Mesenchymal stem cell (in vitro differentiated cells and primary cell): ENCODE results near the gene MTPN.

Experiments used
- DNase-seq: peaks from one replicate; pipeline ENCODE4 v3.0.0-alpha.2; 2013
- H2AFZ ChIP-seq: one replicate; pipeline ENCODE4 v1.6.1; 2013; ENCODE audit warnings: low read depth, mild to moderate bottlenecking, control low read depth, inconsistent platforms, low read length, moderate library complexity
- H2AK5ac ChIP-seq: 2 replicates; pipeline ENCODE4 v1.6.1; 2013; ENCODE audit warnings: low read length, moderate library complexity, mild to moderate bottlenecking, inconsistent platforms; ENCODE audit not compliant: severe bottlenecking
- H2BK120ac ChIP-seq: one replicate; pipeline ENCODE4 v1.6.1; 2013; ENCODE audit warnings: low read depth, mild to moderate bottlenecking, inconsistent platforms, low read length, moderate library complexity
- H2BK12ac ChIP-seq, 2 experiments: one replicate each; pipeline ENCODE4 v1.6.1; 2013; ENCODE audit warnings: inconsistent platforms in 2 of 2, low read length in 2 of 2, mild to moderate bottlenecking in 2 of 2, moderate library complexity in 2 of 2, control low read depth in 1 of 2
- H2BK15ac ChIP-seq: one replicate; pipeline ENCODE4 v1.6.1; 2013; ENCODE audit warnings: mild to moderate bottlenecking, low read depth, inconsistent platforms; ENCODE audit not compliant: poor library complexity, severe bottlenecking
- H2BK5ac ChIP-seq: 2 replicates; pipeline ENCODE4 v1.6.1; 2013; ENCODE audit warnings: low read depth, mild to moderate bottlenecking, low read length, control low read depth, inconsistent platforms; ENCODE audit not compliant: poor library complexity, severe bottlenecking
- H3K14ac ChIP-seq, 2 experiments: one replicate each; pipeline ENCODE4 v1.6.1; 2013; ENCODE audit warnings: inconsistent platforms in 2 of 2, low read length in 2 of 2, control low read depth in 1 of 2, mild to moderate bottlenecking in 1 of 2, moderate library complexity in 1 of 2
- H3K18ac ChIP-seq, 2 experiments: one replicate each; pipeline ENCODE4 v1.6.1; 2013; ENCODE audit warnings: inconsistent platforms in 2 of 2, low read length in 2 of 2, control low read depth in 1 of 2, low read depth in 1 of 2, mild to moderate bottlenecking in 1 of 2
- H3K23ac ChIP-seq, 2 experiments: one replicate each; pipeline ENCODE4 v1.6.1; 2013; ENCODE audit warnings: inconsistent platforms in 2 of 2, low read length in 2 of 2, mild to moderate bottlenecking in 2 of 2, moderate library complexity in 2 of 2, control low read depth in 1 of 2
- H3K27ac ChIP-seq: 2 replicates; pipeline ENCODE4 v1.5.1; 2013; ENCODE audit warnings: mild to moderate bottlenecking, moderate library complexity, low read length, control low read depth, inconsistent platforms; ENCODE audit not compliant: poor library complexity, severe bottlenecking
- H3K27me3 ChIP-seq, 2 experiments: 2 replicates each; pipeline versions ENCODE4 v1.6.1 to v1.7.0; 2013; ENCODE audit warnings: low read length in 2 of 2, mild to moderate bottlenecking in 2 of 2, moderate library complexity in 2 of 2, control low read depth in 1 of 2, inconsistent platforms in 1 of 2; ENCODE audit not compliant: control insufficient read depth in 1 of 2, insufficient read depth in 1 of 2
- H3K36me3 ChIP-seq, 2 experiments: 2 replicates each; pipeline versions ENCODE4 v1.6.1 to v1.7.0; 2013; ENCODE audit warnings: low read length in 2 of 2, control low read depth in 1 of 2, inconsistent platforms in 1 of 2, low read depth in 1 of 2, mild to moderate bottlenecking in 1 of 2; ENCODE audit not compliant: insufficient read depth in 2 of 2, control insufficient read depth in 1 of 2
- H3K4ac ChIP-seq, 2 experiments: one replicate each; pipeline ENCODE4 v1.6.1; 2013; ENCODE audit warnings: inconsistent platforms in 2 of 2, low read length in 2 of 2, mild to moderate bottlenecking in 2 of 2, moderate library complexity in 2 of 2, control low read depth in 1 of 2, low read depth in 1 of 2
- H3K4me1 ChIP-seq: 2 replicates; pipeline ENCODE4 v1.6.1; 2013; ENCODE audit warnings: low read depth, low read length, control low read depth; ENCODE audit not compliant: control insufficient read depth, insufficient read depth
- H3K4me2 ChIP-seq: 2 replicates; pipeline ENCODE4 v1.6.1; 2013; ENCODE audit warnings: low read length, mild to moderate bottlenecking, inconsistent platforms; ENCODE audit not compliant: poor library complexity, severe bottlenecking
- H3K4me3 ChIP-seq, 2 experiments: 2 replicates each; pipeline versions ENCODE4 v1.5.1 to v1.7.0; 2013; ENCODE audit warnings: low read length in 2 of 2, mild to moderate bottlenecking in 2 of 2, control low read depth in 1 of 2, low read depth in 1 of 2; ENCODE audit not compliant: insufficient read depth in 1 of 2
- H3K79me1 ChIP-seq: replicated peaks from 2 replicates; pipeline ENCODE4 v1.6.1; 2013; ENCODE audit warnings: mild to moderate bottlenecking, control low read depth, low read length, inconsistent platforms; ENCODE audit not compliant: poor library complexity, severe bottlenecking
- H3K9ac ChIP-seq: 2 replicates; pipeline ENCODE4 v1.7.0; 2013; ENCODE audit warnings: mild to moderate bottlenecking, low read length, moderate library complexity
- H3K9me3 ChIP-seq: 2 replicates; pipeline ENCODE4 v1.7.0; 2013; ENCODE audit warnings: mild to moderate bottlenecking, low read length; ENCODE audit not compliant: control insufficient read depth
- H4K8ac ChIP-seq: one replicate; pipeline ENCODE4 v1.6.1; 2013; ENCODE audit warnings: inconsistent platforms, mild to moderate bottlenecking, low read length, moderate library complexity
- H4K91ac ChIP-seq: one replicate; pipeline ENCODE4 v1.6.1; 2013; ENCODE audit warnings: mild to moderate bottlenecking, low read length, inconsistent platforms
- WGBS: methylation state at CpG from one replicate; pipeline ENCODE4 v1.1.7; 2013; ENCODE audit warnings: mixed read lengths; 5-methylcytosine and 5-hydroxymethylcytosine counted together

MTPN gene

GRCh38 chr7:135938086-135938485 lies 39.1 kb downstream of the MTPN start:
- H3K4ac ChIP-seq: no peak overlapping the region
- H2BK120ac ChIP-seq: no peak overlapping the region
- no peak overlapping the region for H3K23ac ChIP-seq
- no peak overlapping the region for H2BK5ac ChIP-seq
- no peak overlapping the region for H3K4me2 ChIP-seq
- no peak overlapping the region for H2AFZ ChIP-seq
- no peaks in the 10 kb centered on the region for H3K9me3 ChIP-seq
- no peaks in the 10 kb centered on the region for H3K27me3 ChIP-seq
- H3K36me3 ChIP-seq: peaks cover 0 to 20% of the 10 kb centered on the region in 2 experiments
- no peak overlapping the region for H2BK12ac ChIP-seq
- no peak overlapping the region for H3K18ac ChIP-seq
- no peak overlapping the region for H2BK15ac ChIP-seq
- H2AK5ac ChIP-seq: no peak overlapping the region
- H3K14ac ChIP-seq: no peak overlapping the region
- H3K4me3 ChIP-seq: no peak overlapping the region
- no peak overlapping the region for H3K9ac ChIP-seq
- peaks cover 17% of the 10 kb centered on the region for H3K79me1 ChIP-seq
- H3K27ac ChIP-seq: no peak overlapping the region
- H3K4me1 ChIP-seq: no peaks in the 10 kb centered on the region
- no peak for DNase-seq
- no peak overlapping the region for H4K8ac ChIP-seq
- H4K91ac ChIP-seq: no peak overlapping the region

GRCh38 chr7:135936497-135937217 lies 40.5 kb downstream of the MTPN start:
- WGBS: no CpG with 5 or more reads among the region's 2 CpGs
- no peak overlapping the region for H3K27ac ChIP-seq
- no peak for DNase-seq
- H3K14ac ChIP-seq: no peak overlapping the region
- H4K91ac ChIP-seq: no peak overlapping the region
- H3K27me3 ChIP-seq: no peaks in the 10 kb centered on the region
- no peaks in the 10 kb centered on the region for H3K4me1 ChIP-seq
- H2BK120ac ChIP-seq: no peak overlapping the region
- H2BK5ac ChIP-seq: no peak overlapping the region
- no peak overlapping the region for H4K8ac ChIP-seq
- no peak overlapping the region for H3K4ac ChIP-seq
- no peak overlapping the region for H3K9ac ChIP-seq
- H3K18ac ChIP-seq: no peak overlapping the region
- H2BK12ac ChIP-seq: no peak overlapping the region
- peaks cover 12% of the 10 kb centered on the region for H3K79me1 ChIP-seq
- no peak overlapping the region for H2BK15ac ChIP-seq
- H2AFZ ChIP-seq: no peak overlapping the region
- H3K36me3 ChIP-seq: peaks cover 0 to 10% of the 10 kb centered on the region in 2 experiments
- no peaks in the 10 kb centered on the region for H3K9me3 ChIP-seq
- H3K4me3 ChIP-seq: no peak overlapping the region
- H2AK5ac ChIP-seq: no peak overlapping the region
- no peak overlapping the region for H3K4me2 ChIP-seq
- H3K23ac ChIP-seq: no peak overlapping the region

GRCh38 chr7:135934651-135935050 lies 42.5 kb downstream of the MTPN start:
- no peak overlapping the region for H3K18ac ChIP-seq
- H2AK5ac ChIP-seq: no peak overlapping the region
- H3K4ac ChIP-seq: no peak overlapping the region
- no peak overlapping the region for H3K27ac ChIP-seq
- peaks cover 4% of the 10 kb centered on the region for H3K4me1 ChIP-seq
- DNase-seq: no peak
- no peak overlapping the region for H4K91ac ChIP-seq
- H3K36me3 ChIP-seq: peaks cover 0 to 9% of the 10 kb centered on the region in 2 experiments
- no peak overlapping the region for H4K8ac ChIP-seq
- no peaks in the 10 kb centered on the region for H3K9me3 ChIP-seq
- no peak overlapping the region for H3K14ac ChIP-seq
- H3K79me1 ChIP-seq: peaks cover 16% of the 10 kb centered on the region
- H3K4me3 ChIP-seq: no peak overlapping the region
- H3K27me3 ChIP-seq: no peaks in the 10 kb centered on the region
- no peak overlapping the region for H2AFZ ChIP-seq
- no peak overlapping the region for H2BK12ac ChIP-seq
- 95% methylated on average over 2 of the region's 2 CpGs for WGBS
- H3K23ac ChIP-seq: no peak overlapping the region
- H2BK5ac ChIP-seq: no peak overlapping the region
- no peak overlapping the region for H3K9ac ChIP-seq
- no peak overlapping the region for H3K4me2 ChIP-seq
- H2BK15ac ChIP-seq: no peak overlapping the region
- no peak overlapping the region for H2BK120ac ChIP-seq

GRCh38 chr7:135933509-135934188 lies 43.5 kb downstream of the MTPN start:
- no peak overlapping the region for H2AK5ac ChIP-seq
- no peak overlapping the region for H3K14ac ChIP-seq
- H3K79me1 ChIP-seq: peaks cover 18% of the 10 kb centered on the region
- H2AFZ ChIP-seq: no peak overlapping the region
- H2BK15ac ChIP-seq: no peak overlapping the region
- H3K36me3 ChIP-seq: peaks cover 0 to 19% of the 10 kb centered on the region in 2 experiments
- no peak overlapping the region for H4K91ac ChIP-seq
- H3K27me3 ChIP-seq: no peaks in the 10 kb centered on the region
- H3K4me2 ChIP-seq: no peak overlapping the region
- H3K18ac ChIP-seq: no peak overlapping the region
- H3K4ac ChIP-seq: no peak overlapping the region
- H2BK5ac ChIP-seq: no peak overlapping the region
- H3K9me3 ChIP-seq: no peaks in the 10 kb centered on the region
- H3K27ac ChIP-seq: no peak overlapping the region
- H3K23ac ChIP-seq: no peak overlapping the region
- H4K8ac ChIP-seq: no peak overlapping the region
- no peak overlapping the region for H2BK12ac ChIP-seq
- H2BK120ac ChIP-seq: no peak overlapping the region
- H3K9ac ChIP-seq: no peak overlapping the region
- no peak overlapping the region for H3K4me3 ChIP-seq
- H3K4me1 ChIP-seq: peaks cover 4% of the 10 kb centered on the region
- DNase-seq: no peak
- 88% methylated on average over 1 of the region's 2 CpGs for WGBS
